Suprapubic skin (tissue), 4 donors: Measurements from ENCODE around the gene JMJD8.

Experiments
- EP300 ChIP-seq: sonication (generic); formaldehyde crosslinking; IDR thresholded peaks from one replicate; pipeline ENCODE4 v1.6.1; 2017; ENCODE audit warnings: antibody characterized with exemption
- POLR2A ChIP-seq, 2 donors: fragments of 450-650 bp; IDR thresholded peaks; one replicate each; pipeline ENCODE4 v1.6.1; 2017; ENCODE audit warnings: antibody characterized with exemption in 2 of 2, mild to moderate bottlenecking in 2 of 2, moderate library complexity in 2 of 2
- POLR2AphosphoS5 ChIP-seq, 3 donors: sonication (generic); formaldehyde crosslinking; IDR thresholded peaks; one replicate each; pipeline ENCODE4 v1.6.1; 2017; ENCODE audit warnings: antibody characterized with exemption in 3 of 3
- TF ChIP-seq, protein P1 (sequence below), 2 donors: fragments of 200-600 bp in 1 of 2; fragments of 450-650 bp in 1 of 2; sonication (generic) in 1 of 2; IDR thresholded peaks; one replicate each; pipeline ENCODE4 v1.5.1; 2016 to 2019; ENCODE audit warnings: antibody characterized with exemption in 2 of 2, mild to moderate bottlenecking in 1 of 2, moderate library complexity in 1 of 2

DNA sequence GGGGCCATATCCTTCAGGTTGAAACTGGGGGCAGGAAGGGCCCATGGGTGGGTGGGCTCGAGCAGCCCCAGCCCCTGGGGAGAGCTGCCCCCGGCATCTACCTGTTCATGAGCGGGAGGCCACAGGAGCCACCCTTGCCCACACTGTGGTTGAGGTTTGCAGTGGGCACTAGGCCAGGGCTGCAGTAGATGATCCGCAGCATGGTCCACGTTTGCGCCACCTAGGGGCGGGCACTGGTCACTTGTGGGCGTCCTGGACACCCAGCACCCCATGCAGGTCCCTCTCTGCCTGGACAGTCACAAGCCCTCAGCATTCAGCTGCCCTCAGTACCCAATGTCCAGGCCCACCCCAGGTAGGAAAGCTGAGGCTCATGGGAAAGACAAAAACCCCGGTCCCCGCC, 1.8 kb upstream of the JMJD8 start:
- TF ChIP-seq, protein P1, sequence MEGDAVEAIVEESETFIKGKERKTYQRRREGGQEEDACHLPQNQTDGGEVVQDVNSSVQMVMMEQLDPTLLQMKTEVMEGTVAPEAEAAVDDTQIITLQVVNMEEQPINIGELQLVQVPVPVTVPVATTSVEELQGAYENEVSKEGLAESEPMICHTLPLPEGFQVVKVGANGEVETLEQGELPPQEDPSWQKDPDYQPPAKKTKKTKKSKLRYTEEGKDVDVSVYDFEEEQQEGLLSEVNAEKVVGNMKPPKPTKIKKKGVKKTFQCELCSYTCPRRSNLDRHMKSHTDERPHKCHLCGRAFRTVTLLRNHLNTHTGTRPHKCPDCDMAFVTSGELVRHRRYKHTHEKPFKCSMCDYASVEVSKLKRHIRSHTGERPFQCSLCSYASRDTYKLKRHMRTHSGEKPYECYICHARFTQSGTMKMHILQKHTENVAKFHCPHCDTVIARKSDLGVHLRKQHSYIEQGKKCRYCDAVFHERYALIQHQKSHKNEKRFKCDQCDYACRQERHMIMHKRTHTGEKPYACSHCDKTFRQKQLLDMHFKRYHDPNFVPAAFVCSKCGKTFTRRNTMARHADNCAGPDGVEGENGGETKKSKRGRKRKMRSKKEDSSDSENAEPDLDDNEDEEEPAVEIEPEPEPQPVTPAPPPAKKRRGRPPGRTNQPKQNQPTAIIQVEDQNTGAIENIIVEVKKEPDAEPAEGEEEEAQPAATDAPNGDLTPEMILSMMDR (IDR thresholded peaks at IDR 0.05) = no peak
- TF ChIP-seq POLR2A (IDR thresholded peaks at IDR 0.05) (no peak), POLR2AphosphoS5 (IDR thresholded peaks at IDR 0.05) (no peak), EP300 (no peak)
